HG03457 (cell line): ENCODE data around the gene KCNK17.

ENCODE experiments used
- ATAC-seq: cut with Tn5 transposase; IDR thresholded peaks from one replicate; pipeline ENCODE4 v1.9.1; 2021; ENCODE audit warnings: moderate number of reproducible peaks; ENCODE audit not compliant: unreplicated experiment

The KCNK17 gene, protein sequence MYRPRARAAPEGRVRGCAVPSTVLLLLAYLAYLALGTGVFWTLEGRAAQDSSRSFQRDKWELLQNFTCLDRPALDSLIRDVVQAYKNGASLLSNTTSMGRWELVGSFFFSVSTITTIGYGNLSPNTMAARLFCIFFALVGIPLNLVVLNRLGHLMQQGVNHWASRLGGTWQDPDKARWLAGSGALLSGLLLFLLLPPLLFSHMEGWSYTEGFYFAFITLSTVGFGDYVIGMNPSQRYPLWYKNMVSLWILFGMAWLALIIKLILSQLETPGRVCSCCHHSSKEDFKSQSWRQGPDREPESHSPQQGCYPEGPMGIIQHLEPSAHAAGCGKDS

DNA sequence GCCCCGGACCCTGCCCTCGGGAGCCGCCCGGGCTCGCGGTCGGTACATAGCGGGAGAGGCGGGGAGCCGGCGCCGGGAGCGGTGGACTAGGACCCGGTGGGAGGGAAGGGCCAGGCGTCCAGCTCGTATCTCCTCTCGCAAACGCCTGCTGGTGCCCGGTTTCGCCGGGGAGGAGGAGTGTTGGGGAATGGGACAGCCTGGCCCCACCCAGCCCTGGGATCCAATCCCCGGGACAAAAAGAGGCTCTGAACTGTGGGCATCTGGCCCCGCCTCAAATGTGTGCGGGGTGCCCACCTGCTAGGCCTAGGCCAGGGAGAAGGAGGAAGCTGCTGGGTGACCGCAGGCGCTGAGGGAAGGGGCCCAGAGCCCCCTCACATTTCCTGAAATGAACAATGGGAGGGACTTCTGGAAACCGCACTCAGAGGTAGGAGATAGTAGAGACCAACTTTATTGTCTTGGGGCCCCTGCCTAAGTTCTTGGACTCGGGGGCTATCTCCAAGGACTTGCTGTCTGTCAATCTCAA, at the start of gene KCNK17:
Gene KCNK17 (minus strand): TSS at position 147 of the 523 bp plus-strand sequence. CDS start 99 bp downstream, at position 48.
- no peak for ATAC-seq

DNA sequence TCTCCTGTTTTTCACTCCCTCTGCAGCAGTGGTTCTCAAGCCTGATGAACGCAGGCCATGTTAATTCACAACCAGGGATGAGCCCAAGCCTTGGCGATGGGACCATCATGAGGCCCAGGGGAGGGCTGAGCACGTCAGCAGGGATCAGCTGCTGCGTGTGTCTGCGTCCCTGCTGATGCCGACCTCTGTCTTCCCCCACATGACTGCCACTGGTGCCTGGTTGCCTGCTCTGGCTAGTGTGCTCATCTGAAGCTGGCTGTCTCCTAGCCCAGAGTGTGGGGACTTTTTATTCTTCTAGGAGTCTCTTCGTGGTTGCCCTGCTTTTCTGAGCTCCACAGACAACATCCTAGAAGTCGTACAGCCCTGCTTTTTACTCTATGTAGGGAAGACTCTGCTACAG, 49.1 kb upstream of the KCNK17 start:
- ATAC-seq, result no peak

DNA sequence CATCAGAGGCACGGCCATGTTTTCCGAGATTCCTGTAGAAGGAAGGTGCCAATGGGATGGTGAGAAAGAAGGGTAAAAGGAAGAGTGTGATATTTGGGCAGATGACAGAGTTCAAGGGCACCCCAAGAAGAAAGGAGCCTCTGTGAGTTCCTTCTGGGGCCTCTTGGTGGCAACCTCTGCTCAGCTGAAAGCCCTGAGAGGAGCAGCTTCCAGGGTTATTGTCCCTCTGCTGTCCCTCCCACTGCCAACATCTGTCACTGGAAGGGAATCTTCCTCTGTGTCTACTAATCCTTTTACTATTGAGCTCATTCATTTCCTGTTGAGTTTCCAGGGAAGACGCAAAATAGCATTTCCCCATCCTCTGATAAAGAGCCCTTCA, 48.3 kb upstream of the KCNK17 start:
- ATAC-seq, result no peak

DNA sequence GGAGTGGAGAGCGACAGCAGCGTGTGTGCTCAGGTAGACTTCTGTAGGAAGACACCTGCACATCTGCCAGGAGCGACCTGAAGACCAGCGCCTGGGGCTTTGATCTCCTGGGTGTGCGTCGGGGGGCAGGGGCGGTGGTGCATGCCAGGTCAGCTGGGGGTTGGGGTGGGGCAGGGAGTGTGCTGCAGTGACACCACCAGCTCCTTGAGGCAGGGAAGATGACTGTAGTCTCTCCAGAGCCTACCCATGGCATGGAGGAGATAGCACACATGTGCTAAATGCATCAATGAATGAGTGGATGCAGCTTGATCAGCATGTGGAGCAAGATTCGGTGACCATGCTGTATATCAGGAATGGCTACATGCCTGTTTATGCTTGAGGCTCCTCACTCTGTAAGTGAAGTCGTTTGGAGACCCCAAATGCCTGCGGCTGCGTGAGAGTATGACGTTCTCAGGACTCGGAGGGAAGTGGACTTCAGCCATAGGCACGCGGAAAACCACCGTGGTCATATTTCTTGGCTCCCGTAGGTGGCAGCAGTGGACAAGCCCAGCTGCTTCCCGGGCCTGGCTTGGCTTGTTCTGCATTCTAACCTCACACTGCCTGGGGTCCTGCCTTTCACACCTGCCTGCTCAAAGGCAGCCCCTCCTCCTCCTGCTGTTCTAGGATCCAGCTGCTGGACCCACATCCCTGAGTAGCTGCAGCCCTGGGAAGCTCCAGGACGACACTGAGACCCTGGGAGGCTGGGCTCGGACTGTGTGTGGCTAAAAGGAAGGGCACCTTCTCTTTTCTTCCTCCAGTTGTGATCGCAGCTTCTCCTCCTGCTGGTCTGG, 47.7 kb upstream of the KCNK17 start:
- ATAC-seq, result no peak

DNA sequence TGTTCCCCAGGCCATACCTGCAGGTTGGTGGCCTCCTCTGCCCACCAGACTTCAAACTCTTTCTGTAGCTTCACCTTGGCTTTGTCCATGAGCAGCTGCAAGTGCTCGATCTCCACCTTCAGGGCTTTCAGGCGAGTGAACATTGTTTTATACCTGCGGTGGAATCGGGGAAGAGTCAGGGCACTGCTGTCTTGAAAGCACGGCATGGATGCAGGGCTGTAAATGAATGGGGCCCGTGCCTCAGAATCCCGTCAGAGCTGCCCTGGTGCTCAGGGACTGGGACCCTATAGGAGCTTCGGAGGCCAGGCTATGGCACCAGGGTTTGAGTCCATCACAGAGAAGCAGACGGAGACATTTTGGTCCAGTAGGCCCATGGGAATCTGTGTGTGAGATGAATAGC, 46.2 kb upstream of the KCNK17 start:
- ATAC-seq, result no peak

DNA sequence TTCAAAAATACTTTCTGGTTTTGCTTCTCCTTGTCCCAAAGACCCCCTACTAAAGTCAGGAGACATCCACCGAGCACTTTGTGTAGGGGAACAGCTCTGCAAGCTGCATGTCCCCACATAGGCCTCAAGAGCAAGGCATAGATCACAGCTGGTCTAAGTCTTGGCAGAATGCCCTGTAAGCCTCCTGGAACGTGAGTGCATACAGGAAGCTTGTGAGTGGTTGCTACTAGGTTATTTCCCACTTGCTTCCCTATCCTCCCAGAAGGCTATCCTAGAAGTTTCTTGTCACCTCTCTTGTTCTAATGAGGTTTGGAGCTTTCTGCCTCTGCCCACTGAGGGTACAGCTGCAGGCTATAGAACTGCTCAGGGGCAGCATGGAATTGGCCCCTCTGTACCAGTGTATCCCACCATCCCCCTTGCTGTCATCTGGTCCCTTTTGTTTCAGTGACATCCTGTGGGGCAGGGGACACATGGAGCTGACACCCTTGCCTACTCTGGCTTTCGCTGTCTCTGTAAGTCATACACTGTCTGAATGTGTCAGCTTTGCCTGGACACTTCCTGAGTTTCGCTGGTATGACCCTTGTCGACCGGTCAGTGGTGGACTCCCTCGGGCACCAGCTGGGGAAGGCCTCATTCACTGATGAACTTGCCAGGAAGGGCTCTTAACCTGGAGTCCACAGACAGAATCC, 43.9 kb upstream of the KCNK17 start:
- no peak for ATAC-seq

DNA sequence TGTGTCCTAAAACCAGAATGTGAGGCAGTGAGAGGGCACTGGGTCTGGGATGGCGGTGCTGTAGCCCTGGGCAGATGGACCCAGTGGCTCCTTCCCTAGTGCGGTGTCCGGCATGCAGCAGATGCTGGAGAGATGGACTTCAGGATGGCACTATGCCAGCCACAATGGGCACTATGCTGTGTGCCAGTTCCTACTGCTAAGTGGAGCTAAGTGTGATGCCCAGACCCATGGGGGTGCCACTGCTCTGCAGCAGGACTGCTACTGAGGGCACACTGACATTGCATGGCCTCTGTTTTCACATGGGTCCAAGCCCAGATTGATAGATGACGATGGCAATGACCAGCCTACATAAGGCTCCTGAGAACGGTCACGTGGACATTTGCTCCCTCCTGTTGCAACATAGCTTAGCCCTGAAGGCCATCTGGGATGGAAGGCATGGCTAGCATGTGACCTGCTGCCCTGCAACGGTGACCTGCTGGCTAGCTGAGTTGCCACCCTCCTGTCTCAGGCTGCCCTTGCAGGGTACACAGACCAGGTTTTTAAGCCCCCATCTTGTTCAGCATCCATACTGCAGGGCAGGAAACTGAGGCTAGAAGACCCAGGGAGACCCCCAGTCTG, 39.6 kb upstream of the KCNK17 start:
- no peak for ATAC-seq

DNA sequence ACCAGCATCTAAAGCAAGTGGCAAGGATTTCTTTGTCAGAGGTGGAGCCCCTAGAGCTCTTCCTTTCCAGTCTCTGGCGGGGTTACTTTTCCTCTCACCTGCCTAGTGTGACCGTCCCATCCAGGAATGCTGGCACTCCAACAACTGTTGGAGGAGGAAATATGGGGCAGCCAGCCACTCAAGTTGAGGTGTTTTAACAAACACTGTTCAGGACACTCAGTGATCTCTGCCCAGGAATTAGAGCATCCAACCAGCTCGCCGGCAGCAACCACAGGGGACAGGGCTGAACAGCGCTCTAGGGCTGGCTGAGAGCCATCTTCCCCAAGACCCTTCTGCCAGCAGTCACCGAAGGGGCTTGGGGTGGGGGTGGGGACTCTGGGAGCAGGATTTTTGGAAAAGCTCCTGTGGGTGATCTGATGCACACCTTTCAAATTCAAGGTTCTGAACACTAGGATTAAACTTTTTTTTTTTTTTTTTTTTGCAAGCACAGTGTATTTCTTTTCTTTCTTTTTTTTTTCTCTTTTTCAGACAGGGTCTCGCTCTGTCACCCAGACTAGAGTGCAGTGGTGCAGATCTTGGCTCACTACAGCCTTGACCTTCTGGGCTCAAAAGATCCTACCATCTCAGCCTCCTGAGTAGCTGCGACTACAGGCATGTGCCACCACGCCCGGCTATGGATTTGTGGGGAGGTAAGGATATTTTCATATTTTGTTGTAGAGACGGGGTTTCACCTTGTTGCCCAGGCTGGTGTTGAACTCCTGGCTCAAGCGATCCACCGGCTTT, 36.7 kb upstream of the KCNK17 start:
- no peak for ATAC-seq

DNA sequence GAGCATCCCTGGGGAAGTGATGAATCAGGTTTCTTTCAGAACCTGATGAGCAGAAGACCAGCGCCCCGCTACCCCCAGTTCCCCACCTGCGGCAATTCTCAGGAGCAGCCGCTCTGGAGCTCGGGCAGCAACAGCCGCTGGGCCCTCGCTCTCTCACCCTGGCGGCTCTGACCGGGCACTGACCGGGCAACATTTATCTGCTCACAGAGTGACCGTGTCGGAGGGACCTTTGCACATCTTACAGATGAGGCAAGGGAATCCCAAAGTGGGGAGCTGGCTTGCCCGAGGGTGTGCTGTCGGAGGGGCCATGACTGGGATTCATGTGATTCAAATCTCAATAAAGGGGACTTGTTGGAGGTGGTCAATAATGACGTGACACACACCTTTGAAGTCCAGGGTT, 34.5 kb upstream of the KCNK17 start:
- no peak for ATAC-seq

DNA sequence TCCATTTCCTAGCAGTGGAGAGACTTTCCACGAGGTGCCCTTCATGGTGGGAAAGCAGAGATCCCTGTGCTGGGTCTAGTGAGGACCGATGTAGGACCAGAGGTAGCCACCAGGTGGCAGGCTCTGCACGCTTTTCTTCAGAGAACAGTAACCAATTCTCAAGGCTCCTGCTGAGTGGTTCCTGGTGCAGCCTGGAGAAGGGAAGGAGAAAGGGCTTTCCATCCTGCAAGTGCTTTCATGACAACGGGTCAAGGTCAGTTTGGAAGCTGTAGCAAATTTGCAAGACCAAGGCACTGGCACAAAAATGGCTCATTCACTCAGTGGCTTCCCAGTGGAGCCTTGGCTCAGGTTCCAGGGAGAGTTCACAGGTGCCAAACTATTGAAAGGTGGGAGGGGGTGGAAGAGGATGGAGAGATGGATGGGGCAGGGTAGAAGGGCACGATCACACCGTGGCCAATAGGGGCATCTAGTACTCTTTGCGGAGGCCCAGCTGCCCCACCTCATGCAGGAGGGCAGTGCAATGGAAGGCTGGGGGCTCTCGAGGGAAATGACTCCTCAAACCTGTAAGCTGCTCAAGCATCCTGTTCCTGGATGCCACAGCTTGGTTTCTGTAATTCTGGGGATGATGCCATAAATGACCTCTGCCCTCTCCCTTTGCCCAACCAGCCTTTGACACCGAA, 33.8 kb upstream of the KCNK17 start:
- ATAC-seq, result no peak

DNA sequence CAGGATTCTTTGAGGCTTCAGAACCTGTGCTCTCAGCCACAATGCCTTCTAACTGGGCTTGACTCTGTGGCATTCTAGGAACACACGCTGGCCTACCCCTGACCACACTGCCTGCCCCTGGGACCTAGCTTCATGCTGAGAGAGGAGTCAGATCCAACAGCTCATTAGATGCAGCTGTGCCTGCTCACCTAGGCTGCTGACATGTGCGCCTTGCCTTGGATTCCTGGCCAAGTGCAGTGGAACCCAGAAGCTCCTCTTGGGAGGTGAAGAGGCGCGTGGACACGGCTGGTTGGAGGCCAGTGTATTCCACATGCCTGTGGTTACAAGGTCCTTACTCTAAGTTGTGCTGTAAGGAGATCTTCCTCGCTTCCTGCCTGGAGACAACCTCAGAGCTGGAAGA, 33.0 kb upstream of the KCNK17 start:
- ATAC-seq, result no peak

DNA sequence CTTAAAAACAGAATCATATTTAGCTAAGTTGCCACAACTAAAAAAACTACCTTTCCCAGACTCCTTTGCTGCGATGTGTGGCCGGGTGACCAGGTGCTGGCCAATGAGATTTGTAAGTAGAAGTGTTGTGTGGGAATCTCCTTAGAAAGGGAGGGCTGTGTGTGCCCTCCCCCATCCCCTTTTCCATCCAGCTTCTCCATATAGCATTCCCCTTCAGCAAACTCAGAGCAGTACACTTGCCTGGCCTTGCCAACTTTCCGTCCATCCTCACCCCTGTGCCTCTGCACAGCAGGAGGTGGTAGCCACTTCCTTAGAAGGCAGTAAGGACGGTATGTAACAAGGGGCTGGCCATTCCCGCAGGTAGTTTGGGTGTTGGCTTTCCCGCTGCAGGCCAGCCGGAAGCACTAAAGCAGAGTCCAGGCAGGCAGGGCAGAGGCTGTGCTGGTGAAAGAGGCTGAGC, 30.6 kb upstream of the KCNK17 start:
- ATAC-seq, result no peak

DNA sequence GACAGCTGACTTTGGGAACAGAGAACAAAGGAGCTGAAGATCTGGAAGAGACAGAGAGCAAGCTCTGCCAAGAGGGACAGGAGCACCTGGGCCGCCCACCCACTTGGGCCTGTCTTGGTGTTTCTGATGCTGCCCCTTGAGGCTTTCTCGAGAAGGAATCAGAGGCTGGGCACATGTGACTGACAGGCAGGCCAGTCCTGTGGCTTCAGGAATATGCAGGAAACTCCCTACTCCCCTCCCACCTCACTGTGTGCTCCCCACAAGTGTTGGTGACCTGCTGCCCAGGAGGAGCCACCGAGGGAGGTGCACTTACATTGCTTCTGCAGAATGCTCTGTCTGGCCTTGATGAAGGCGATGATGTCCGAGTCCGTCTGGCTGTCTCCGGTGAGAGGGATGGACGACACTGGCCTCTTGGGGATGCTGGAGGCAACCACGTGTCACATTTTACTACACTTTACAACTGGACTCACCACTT, 29.2 kb upstream of the KCNK17 start:
- ATAC-seq, result no peak

DNA sequence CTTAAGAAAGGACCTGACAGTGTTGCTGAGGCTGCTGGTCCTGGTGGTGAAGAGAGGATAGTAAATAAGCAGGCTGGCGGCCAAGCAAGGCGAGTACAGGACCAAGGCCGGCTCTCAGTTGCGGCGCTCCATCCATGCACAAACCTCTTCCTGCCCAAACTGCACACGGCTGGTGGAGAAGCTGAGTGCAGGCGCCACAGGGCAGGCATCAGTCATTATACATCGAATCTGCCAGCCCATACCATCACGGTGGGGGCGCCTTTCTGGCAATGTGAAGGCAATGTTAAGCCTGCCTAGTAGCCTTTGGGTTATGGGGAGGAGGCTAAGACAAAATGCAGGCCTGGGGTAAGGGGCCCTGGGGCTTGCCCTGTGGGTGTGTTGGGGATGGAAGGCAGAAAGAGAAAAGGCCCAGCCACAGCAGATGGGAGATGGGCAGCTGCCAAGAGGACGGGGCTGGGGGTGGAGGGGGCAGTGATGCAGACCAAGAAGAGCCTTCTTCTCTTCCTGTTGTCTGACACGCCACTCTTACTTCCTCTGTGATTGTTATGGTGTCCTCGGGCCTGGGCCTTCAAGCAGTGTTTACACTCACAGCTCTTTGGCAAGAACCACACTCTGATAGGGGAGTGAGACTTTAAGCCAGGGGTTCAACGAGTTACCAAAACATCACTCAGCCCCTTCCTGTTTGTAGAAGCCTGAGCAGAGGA, 28.6 kb upstream of the KCNK17 start:
- no peak for ATAC-seq

DNA sequence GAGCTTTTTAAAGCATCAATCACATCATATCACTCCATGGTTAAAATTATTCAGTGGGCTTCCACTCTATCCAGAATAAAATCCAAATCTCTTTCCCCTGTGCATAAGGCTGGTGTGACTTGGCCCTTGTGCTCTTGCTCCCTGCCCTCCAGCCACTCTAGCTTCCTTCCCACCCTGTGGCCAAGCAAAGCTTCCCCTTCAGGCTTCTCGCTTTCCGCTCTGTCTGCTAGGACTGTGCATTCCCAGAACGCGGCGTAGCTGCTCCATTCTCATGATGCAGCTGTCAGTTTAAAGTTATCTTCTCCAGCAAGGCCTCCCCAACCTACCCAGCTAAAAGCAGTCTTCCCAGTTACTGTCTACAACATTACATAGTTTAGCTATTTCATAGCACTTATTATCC, 27.7 kb upstream of the KCNK17 start:
- no peak for ATAC-seq

DNA sequence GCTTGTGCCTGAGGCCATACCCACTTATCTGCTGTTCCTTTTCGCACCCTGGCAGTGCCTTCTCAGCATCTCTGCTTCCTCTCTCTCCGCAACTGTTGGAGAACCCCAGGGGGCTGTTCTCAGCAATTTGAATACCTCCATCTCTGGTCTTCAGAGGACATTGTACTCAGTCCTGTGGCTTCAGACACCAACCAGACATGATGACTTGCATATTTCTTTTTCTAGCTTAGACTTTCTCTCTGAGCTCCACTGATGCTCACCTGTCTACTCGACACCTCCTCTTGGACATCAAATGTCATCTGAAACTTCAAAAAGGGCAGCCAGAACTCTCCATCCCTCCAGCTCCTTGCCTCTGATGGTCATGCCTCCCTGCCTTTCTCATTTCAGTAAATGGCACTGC, 27.1 kb upstream of the KCNK17 start:
- no peak for ATAC-seq

DNA sequence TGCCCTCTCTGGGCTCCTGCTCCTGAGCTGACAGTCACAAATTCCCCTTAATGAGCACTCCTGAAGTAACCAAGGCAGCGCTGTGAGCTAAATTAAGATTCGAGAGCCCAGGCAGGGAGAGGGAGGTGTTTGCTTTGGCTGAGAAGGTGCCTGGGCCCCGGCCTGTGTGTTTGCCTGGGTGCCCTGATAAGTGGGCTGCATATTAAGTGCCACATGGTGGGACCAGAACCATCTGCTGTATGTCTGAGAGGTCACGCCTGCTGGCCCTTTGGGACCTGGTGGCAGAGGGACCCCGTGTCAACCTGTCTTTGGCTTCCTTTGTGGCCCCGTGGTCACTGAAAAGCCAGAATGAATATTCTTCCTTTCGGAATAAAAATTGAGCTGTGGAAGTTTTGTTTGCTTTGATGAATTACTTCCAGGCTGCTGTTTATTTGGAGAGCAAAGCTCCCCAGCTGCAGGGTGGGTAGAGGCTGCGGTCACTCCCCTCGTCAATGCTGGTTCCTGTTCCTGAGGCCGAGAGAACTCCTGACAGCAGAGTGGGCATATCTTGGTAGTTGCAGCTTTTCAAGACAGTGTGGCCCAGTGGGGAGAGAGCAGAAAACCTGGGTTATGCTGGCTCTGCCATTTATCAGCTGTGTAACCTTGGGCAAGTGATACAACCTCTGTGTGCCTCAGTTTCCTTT, 25.8 kb upstream of the KCNK17 start:
- no peak for ATAC-seq

DNA sequence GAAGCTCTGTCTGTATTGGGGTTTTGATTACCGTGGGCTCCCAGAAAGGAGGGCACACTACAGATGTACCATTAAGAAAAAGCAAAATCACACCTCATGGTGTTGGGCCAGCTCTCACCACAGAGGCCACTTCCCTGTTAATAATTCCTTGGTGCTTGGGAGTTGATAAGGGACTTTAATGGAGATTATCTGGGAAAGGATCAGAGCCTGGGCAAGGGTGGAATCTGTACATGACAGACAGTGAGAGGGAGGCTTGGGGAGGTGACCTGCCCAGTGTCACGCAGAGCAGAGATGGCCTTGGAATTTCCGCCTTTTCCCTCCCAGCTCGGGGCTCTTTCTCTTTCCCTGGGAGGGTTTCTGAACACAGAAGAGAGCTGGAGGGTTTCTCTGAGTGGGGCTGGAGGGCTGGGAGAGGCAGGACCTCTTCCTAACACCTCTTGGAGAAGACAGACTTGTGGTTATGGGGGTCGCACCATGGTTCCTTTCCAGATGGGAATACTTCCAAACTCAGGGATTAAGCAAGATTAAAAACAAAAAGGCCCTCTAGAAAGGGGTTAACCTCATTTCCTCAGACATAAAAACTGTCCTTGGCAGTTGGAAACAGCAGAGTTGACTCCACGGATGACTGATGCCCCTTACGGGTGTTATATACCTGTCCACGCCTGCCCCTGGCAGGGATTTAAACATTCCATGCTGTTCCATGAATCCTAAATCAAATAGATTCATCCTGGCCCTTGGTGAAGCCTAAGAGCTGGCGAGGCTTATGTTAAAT, 25.1 kb upstream of the KCNK17 start:
- ATAC-seq, result no peak
